ENCODE measurements around the gene ASCL5. TPM values are rescaled to one million over a fixed set of nuclear protein-coding genes. Genes with fewer than 3 reads are reported as not detected.

ASCL5 gene
- total RNA-seq, 1 donor from 2014 or later = not detected

GRCh38 chr1:201088901-201089525, 38.0 kb downstream of the ASCL5 start:
- DNase-seq (ENCODE audit: low spot score) (no peak), ATAC-seq (no peak)

GRCh38 chr1:201088395-201088794, 38.6 kb downstream of the ASCL5 start:
- no peak for ATAC-seq
- DNase-seq (ENCODE audit: low spot score) = no peak

GRCh38 chr1:201085902-201086735, 40.9 kb downstream of the ASCL5 start:
- ATAC-seq (peak; percentile 95), DNase-seq (ENCODE audit: low spot score) (peak; percentile 61)

- ATAC-seq (no peak), DNase-seq (ENCODE audit: low spot score) (no peak)
These were observed 42.7 kb downstream of the ASCL5 start for GRCh38 chr1:201084295-201084694.

- no peak for DNase-seq (ENCODE audit: low spot score)
- ATAC-seq = no peak
These were observed 43.2 kb downstream of the ASCL5 start for GRCh38 chr1:201083741-201084140.

GRCh38 chr1:201080135-201080534, 46.8 kb downstream of the ASCL5 start:
- ATAC-seq (no peak), DNase-seq (ENCODE audit: low spot score) (no peak)

- no peak for ATAC-seq
- no peak for DNase-seq (ENCODE audit: low spot score)
These were observed 49.2 kb downstream of the ASCL5 start for GRCh38 chr1:201077736-201078135.

- DNase-seq (ENCODE audit: low spot score) (no peak), ATAC-seq (no peak)
These were observed 49.9 kb downstream of the ASCL5 start for GRCh38 chr1:201077116-201077515.

- DNase-seq (ENCODE audit: low spot score) (no peak), ATAC-seq (no peak)
These were observed 50.9 kb downstream of the ASCL5 start for GRCh38 chr1:201076092-201076491.

GRCh38 chr1:201074018-201074417, 53.0 kb downstream of the ASCL5 start:
- no peak for ATAC-seq
- no peak for DNase-seq (ENCODE audit: low spot score)

- peak; percentile 54 for ATAC-seq
- no peak for DNase-seq (ENCODE audit: low spot score)
These were observed 54.1 kb downstream of the ASCL5 start for GRCh38 chr1:201072922-201073321.

GRCh38 chr1:201072149-201072548, 54.8 kb downstream of the ASCL5 start:
- ATAC-seq (no peak), DNase-seq (ENCODE audit: low spot score) (no peak)

GRCh38 chr1:201069636-201070035, 57.3 kb downstream of the ASCL5 start:
- DNase-seq (ENCODE audit: low spot score) (no peak), ATAC-seq (no peak)

GRCh38 chr1:201068976-201069375, 58.0 kb downstream of the ASCL5 start:
- ATAC-seq (no peak), DNase-seq (ENCODE audit: low spot score) (no peak)

- DNase-seq (ENCODE audit: low spot score) = no peak
- ATAC-seq = no peak
These were observed 60.0 kb downstream of the ASCL5 start for GRCh38 chr1:201066986-201067385.

GRCh38 chr1:201065686-201066085, 61.3 kb downstream of the ASCL5 start:
- no peak for DNase-seq (ENCODE audit: low spot score)
- ATAC-seq = no peak

GRCh38 chr1:201064806-201065205, 62.2 kb downstream of the ASCL5 start:
- no peak for ATAC-seq
- no peak for DNase-seq (ENCODE audit: low spot score)

Other genes with a start within 250 kb of the ASCL5 start
- gene INAVA, start 232.3 kb downstream of the ASCL5 start, total RNA-seq = 0.45 TPM
- 0.93 TPM for gene KIF21B, start 103.5 kb downstream of the ASCL5 start, total RNA-seq
- not detected for gene CACNA1S, start 14.8 kb downstream of the ASCL5 start, total RNA-seq
- 41.2 TPM for gene TMEM9, start 27.3 kb upstream of the ASCL5 start, total RNA-seq
- gene IGFN1, start 63.6 kb upstream of the ASCL5 start, total RNA-seq = not detected
- gene PKP1, start 156.3 kb upstream of the ASCL5 start, total RNA-seq = 0.03 TPM